Activated naive CD8-positive, alpha-beta T cell treated with anti-CD3 and anti-CD28 coated beads for 36 hours (primary cell): Measurements from ENCODE around the gene PTPRN2. TPM values are rescaled to one million over a fixed set of nuclear protein-coding genes. Genes with fewer than 3 reads are reported as not detected.
A peak's percentile ranks its signal among the peaks of the same experiment; 100 is the strongest.
"Not testable (repeated sequence)": the region's sequence is repeated elsewhere in the genome, so short reads cannot be mapped to it uniquely, and the experiment has no call there.

Source experiments
- DNase-seq: peaks from one replicate; pipeline ENCODE4 v3.0.0; 2021
- H3K27ac Mint-ChIP-seq: one replicate; pipeline ENCODE4 v1.8.0; 2022; ENCODE audit warnings: mild to moderate bottlenecking, moderate library complexity, mixed read lengths
- H3K27me3 Mint-ChIP-seq: one replicate; pipeline ENCODE4 v1.8.0; 2022; ENCODE audit warnings: mild to moderate bottlenecking, mixed read lengths
- H3K36me3 Mint-ChIP-seq: one replicate; pipeline ENCODE4 v1.8.0; 2021; ENCODE audit warnings: mild to moderate bottlenecking, mixed read lengths
- H3K4me1 Mint-ChIP-seq: one replicate; pipeline ENCODE4 v1.8.0; 2021; ENCODE audit warnings: mixed read lengths
- H3K4me3 Mint-ChIP-seq: one replicate; pipeline ENCODE4 v1.8.0; 2022; ENCODE audit warnings: mild to moderate bottlenecking, moderate library complexity, mixed read lengths
- H3K9me3 Mint-ChIP-seq: one replicate; pipeline ENCODE4 v1.8.0; 2022; ENCODE audit warnings: mixed read lengths
- total RNA-seq, 2 experiments: library from RNA; stranded (reverse); gene quantifications; one replicate each; pipeline ENCODE4 v1.2.3, GENCODE V29; 2021

The PTPRN2 gene
- total RNA-seq, 2 experiments from 2014 or later, result 0.72 to 0.74 TPM

DNA sequence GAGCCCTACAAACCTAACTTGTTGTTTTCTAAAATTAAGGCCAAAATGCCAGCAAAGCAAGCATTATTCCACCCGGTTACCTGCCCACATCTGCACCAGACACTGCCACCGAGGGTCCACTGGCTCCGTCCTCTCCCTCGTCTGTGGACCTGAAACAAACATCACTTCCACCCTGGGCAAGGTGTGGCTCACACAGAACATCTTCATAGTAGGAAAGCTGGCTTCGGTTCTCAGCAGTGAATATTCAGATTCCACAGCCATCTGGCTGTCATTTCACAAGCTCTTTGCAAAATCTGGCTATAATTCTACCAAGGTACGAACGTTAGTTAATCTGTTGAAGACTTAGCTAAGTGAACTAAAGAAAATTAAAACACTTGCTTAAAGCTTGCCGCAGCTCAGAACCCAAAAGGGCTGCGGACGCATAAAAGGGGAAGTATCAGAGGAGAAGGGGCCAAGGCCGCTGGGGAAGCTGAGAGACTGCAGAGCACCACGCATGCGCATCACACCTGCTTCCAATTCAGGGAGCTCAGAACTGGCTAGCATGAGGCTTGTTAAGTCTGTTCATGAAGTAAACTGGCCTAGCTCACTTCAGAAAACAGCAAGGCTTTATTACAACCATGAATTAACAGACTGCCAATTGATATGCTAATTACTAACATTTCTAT lies 46.1 kb downstream of the PTPRN2 start:
- peak; percentile 15 for DNase-seq
- Mint-ChIP-seq H3K4me3 (no peak overlapping the region), H3K27me3 (no peaks in the 10 kb centered on the region), H3K36me3 (no peaks in the 10 kb centered on the region), H3K27ac (no peak overlapping the region), H3K9me3 (no peaks in the 10 kb centered on the region), H3K4me1 (peaks cover 7% of the 10 kb centered on the region)

DNA sequence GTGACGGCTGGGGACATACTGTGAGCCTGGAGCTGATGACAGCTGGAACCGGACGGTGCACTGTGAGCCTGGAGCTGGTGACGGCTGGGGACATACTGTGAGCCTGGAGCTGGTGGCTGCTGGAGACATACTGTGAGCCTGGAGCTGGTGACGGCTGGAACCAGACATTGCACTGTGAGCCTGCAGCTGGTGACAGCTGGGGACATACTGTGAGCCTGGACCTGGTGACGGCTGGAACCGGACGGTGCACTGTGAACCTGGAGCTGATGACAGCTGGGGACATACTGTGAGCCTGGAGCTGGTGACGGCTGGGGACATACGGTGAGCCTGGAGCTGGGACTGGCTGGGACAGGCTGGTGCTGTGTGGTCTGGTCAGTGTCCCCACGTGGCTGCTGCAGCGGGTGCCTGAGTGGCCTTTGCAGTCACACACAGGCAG lies 47.9 kb downstream of the PTPRN2 start:
- no peaks in the 10 kb centered on the region for H3K9me3 Mint-ChIP-seq
- no peaks in the 10 kb centered on the region for H3K27me3 Mint-ChIP-seq
- no peak for DNase-seq
- H3K27ac Mint-ChIP-seq, result no peak overlapping the region
- H3K36me3 Mint-ChIP-seq, result no peaks in the 10 kb centered on the region
- peaks cover 7% of the 10 kb centered on the region for H3K4me1 Mint-ChIP-seq
- H3K4me3 Mint-ChIP-seq, result no peak overlapping the region

- DNase-seq, result no peak
- no peak overlapping the region for H3K4me3 Mint-ChIP-seq
- peaks cover 7% of the 10 kb centered on the region for H3K4me1 Mint-ChIP-seq
- H3K36me3 Mint-ChIP-seq, result no peaks in the 10 kb centered on the region
- H3K27me3 Mint-ChIP-seq, result no peaks in the 10 kb centered on the region
- H3K27ac Mint-ChIP-seq, result no peak overlapping the region
- no peaks in the 10 kb centered on the region for H3K9me3 Mint-ChIP-seq
Measured at GRCh38 chr7:158538156-158538946, 49.3 kb downstream of the PTPRN2 start.

DNA sequence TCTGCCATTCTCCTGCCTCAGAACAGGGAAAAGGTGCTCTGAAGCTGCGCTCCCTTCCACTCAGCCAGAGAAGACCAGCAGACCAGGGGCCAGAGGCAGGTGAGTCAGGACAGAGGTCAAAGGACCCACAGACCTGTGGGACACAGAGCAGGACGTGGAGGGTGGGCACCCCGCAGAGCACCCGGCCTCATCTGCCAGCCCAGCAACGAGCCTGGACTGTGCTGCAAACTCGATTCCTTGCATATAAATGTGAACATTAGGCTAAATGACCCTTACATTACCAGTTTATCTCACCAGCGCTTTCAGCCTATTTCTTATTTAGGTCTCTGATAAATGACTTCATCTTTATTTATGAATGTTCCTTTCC lies 50.1 kb downstream of the PTPRN2 start:
- no peak for DNase-seq
- no peaks in the 10 kb centered on the region for H3K9me3 Mint-ChIP-seq
- no peak overlapping the region for H3K27ac Mint-ChIP-seq
- H3K27me3 Mint-ChIP-seq, result no peaks in the 10 kb centered on the region
- no peak overlapping the region for H3K4me3 Mint-ChIP-seq
- H3K36me3 Mint-ChIP-seq, result no peaks in the 10 kb centered on the region
- peaks cover 7% of the 10 kb centered on the region for H3K4me1 Mint-ChIP-seq

GRCh38 chr7:158536871-158537515 lies 50.6 kb downstream of the PTPRN2 start:
- no peak overlapping the region for H3K4me3 Mint-ChIP-seq
- no peaks in the 10 kb centered on the region for H3K36me3 Mint-ChIP-seq
- no peaks in the 10 kb centered on the region for H3K9me3 Mint-ChIP-seq
- no peak overlapping the region for H3K27ac Mint-ChIP-seq
- DNase-seq, result no peak
- peaks cover 7% of the 10 kb centered on the region for H3K4me1 Mint-ChIP-seq
- no peaks in the 10 kb centered on the region for H3K27me3 Mint-ChIP-seq

- Mint-ChIP-seq H3K4me3 (no peak overlapping the region), H3K9me3 (no peaks in the 10 kb centered on the region), H3K27me3 (no peaks in the 10 kb centered on the region), H3K4me1 (no peaks in the 10 kb centered on the region), H3K27ac (no peak overlapping the region), H3K36me3 (no peaks in the 10 kb centered on the region)
- no peak for DNase-seq
Measured at GRCh38 chr7:158535079-158535478, 52.5 kb downstream of the PTPRN2 start.

- H3K4me1 Mint-ChIP-seq, result no peaks in the 10 kb centered on the region
- no peak overlapping the region for H3K27ac Mint-ChIP-seq
- H3K9me3 Mint-ChIP-seq, result no peaks in the 10 kb centered on the region
- H3K4me3 Mint-ChIP-seq, result no peak overlapping the region
- no peaks in the 10 kb centered on the region for H3K36me3 Mint-ChIP-seq
- H3K27me3 Mint-ChIP-seq, result no peaks in the 10 kb centered on the region
- no peak for DNase-seq
Measured at GRCh38 chr7:158534598-158534997, 53.0 kb downstream of the PTPRN2 start.

GRCh38 chr7:158534134-158534515 lies 53.5 kb downstream of the PTPRN2 start:
- not testable (repeated sequence) for DNase-seq

DNA sequence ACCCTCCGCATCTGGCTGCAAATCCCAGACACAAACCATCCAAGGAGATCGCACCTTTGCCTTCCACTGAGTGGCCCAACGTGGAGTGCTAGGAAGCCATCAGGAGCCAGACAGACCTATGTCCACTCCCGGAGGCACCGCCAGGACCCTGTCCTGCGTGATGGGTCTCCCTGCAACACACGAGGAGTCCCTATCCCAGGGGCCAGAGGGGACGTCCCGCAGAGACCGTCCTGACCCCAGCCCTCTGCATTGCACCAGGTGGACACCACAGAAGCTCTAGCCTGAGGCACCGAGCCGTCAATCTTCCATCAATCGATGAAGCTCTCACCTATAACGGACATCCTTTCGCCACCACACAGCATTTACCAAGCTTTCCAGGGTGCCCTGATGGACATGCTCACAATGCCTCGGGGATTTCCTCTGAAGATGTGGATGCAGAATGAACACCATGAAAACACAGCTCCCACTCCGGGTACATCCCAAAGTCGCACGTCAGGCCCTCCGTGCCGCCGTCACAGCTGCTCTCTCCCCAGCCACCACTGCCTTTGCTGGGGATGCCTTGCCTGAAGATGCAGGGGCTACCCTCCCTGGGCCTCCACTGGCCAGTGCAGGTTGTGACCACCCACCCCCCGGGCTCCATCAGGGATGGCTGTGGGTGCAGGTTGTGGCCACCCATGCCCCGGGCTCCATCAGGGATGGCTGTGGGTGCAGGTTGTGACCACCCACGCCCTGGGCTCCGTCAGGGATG lies 54.1 kb downstream of the PTPRN2 start:
- H3K36me3 Mint-ChIP-seq, result no peaks in the 10 kb centered on the region
- no peaks in the 10 kb centered on the region for H3K27me3 Mint-ChIP-seq
- H3K9me3 Mint-ChIP-seq, result no peaks in the 10 kb centered on the region
- no peaks in the 10 kb centered on the region for H3K4me1 Mint-ChIP-seq
- H3K27ac Mint-ChIP-seq, result no peak overlapping the region
- no peak for DNase-seq
- no peak overlapping the region for H3K4me3 Mint-ChIP-seq

More at GRCh38 chr7:158534134-158534515, 53.5 kb downstream of the PTPRN2 start:
- not testable (repeated sequence) for H3K4me3 Mint-ChIP-seq, H3K27me3 Mint-ChIP-seq, H3K27ac Mint-ChIP-seq, H3K36me3 Mint-ChIP-seq, H3K9me3 Mint-ChIP-seq, H3K4me1 Mint-ChIP-seq

DNA sequence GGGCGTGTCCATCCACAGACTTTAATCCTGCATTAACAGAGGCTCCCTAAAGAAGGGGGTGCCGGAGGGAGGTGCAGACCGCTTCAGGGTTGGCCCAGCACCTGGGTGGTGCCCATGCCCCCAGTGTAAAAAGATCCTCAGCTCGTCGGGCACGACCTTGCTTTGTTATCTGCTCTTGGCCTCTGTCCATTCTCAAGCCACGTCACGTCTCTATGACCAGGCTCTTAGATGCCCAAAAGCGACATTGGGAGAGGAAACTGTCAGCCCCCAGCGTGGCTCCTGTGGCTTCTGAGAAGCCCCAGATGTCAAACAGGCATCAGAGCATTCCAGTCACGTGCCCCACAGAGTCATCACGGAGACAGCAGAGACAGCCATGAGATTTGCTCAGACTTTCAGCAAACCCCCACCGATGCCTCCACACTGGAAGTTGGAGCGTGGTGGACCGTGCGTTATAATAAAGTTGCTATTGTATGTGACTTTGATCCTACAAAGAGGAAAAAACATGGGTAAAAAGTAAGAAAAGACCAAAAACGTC lies 55.5 kb downstream of the PTPRN2 start:
- Mint-ChIP-seq H3K27me3 (no peaks in the 10 kb centered on the region), H3K9me3 (no peaks in the 10 kb centered on the region), H3K4me1 (no peaks in the 10 kb centered on the region), H3K4me3 (no peak overlapping the region), H3K27ac (no peak overlapping the region), H3K36me3 (no peaks in the 10 kb centered on the region)
- DNase-seq, result no peak

DNA sequence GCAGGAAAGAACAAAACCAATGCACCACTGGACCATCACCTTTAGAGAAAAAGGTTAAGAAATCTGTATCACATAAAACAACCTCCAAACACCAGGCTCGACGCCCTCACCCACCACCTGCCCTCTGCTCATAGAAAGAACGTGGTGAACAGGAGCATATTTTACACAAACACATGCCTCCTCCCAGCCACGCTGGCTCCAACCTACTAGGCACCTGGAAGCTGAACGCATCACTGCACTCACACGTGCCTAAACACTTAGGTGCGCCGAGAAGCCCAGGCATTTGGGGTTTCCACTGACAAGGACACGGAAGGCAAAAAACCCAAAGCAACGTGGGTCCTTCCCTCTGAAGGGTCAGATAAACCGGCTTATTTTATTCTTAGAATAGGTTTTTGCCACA lies 56.0 kb downstream of the PTPRN2 start:
- Mint-ChIP-seq H3K27me3 (no peaks in the 10 kb centered on the region), H3K9me3 (no peaks in the 10 kb centered on the region), H3K36me3 (no peaks in the 10 kb centered on the region), H3K4me1 (no peaks in the 10 kb centered on the region), H3K27ac (no peak overlapping the region), H3K4me3 (no peak overlapping the region)
- DNase-seq, result no peak

- Mint-ChIP-seq H3K27ac (no peak overlapping the region), H3K4me1 (no peaks in the 10 kb centered on the region), H3K9me3 (no peaks in the 10 kb centered on the region), H3K4me3 (no peak overlapping the region), H3K27me3 (no peaks in the 10 kb centered on the region), H3K36me3 (no peaks in the 10 kb centered on the region)
- DNase-seq, result no peak
Measured at GRCh38 chr7:158530800-158531609, 56.6 kb downstream of the PTPRN2 start.

GRCh38 chr7:158529181-158530096 lies 58.2 kb downstream of the PTPRN2 start:
- H3K4me3 Mint-ChIP-seq, result no peak overlapping the region
- no peaks in the 10 kb centered on the region for H3K4me1 Mint-ChIP-seq
- no peak for DNase-seq
- H3K9me3 Mint-ChIP-seq, result no peaks in the 10 kb centered on the region
- no peak overlapping the region for H3K27ac Mint-ChIP-seq
- no peaks in the 10 kb centered on the region for H3K27me3 Mint-ChIP-seq
- no peaks in the 10 kb centered on the region for H3K36me3 Mint-ChIP-seq
